K562 (cell line): ENCODE data around the gene UGT1A3. TPM values are rescaled to one million over a fixed set of nuclear protein-coding genes. Genes with fewer than 3 reads are reported as not detected.

ENCODE experiments used
- BACH1 ChIP-seq: fragments of 200-800 bp; sonication (Bioruptor generic); IDR thresholded peaks from 2 replicates; pipeline ENCODE4 v1.6.1; 2016; ENCODE audit warnings: missing genetic modification characterization, missing compliant biosample characterization
- CREB3L1 ChIP-seq: fragments of 450-650 bp; IDR thresholded peaks from 2 replicates; pipeline ENCODE4 v1.6.1; 2014; ENCODE audit warnings: low read depth, mild to moderate bottlenecking, moderate library complexity, borderline replicate concordance
- GABPA ChIP-seq: fragments of 200-800 bp; sonication (Bioruptor generic); conservative IDR thresholded peaks from 2 replicates; pipeline ENCODE4 v1.6.1; 2016; ENCODE audit warnings: low read depth, missing genetic modification characterization, missing compliant biosample characterization
- GATA2 ChIP-seq: sonication (generic); formaldehyde crosslinking; IDR thresholded peaks from 2 replicates; pipeline ENCODE4 v1.4.0; 2020; ENCODE audit warnings: mild to moderate bottlenecking, missing genetic modification reagents
- HDGF ChIP-seq: fragments of 450-650 bp; IDR thresholded peaks from 2 replicates; pipeline ENCODE4 v1.6.1; 2016
- HEY1 ChIP-seq: fragments of 250-450 bp; sonication (Bioruptor Pico); IDR thresholded peaks from 2 replicates; pipeline ENCODE4 v1.5.0; 2020; ENCODE audit warnings: mild to moderate bottlenecking, moderate library complexity, borderline replicate concordance
- KHSRP ChIP-seq: fragments of 450-650 bp; IDR thresholded peaks from 2 replicates; pipeline ENCODE4 v1.6.1; 2017
- NR1H2 ChIP-seq: sonication (generic); formaldehyde crosslinking; IDR thresholded peaks from 2 replicates; pipeline ENCODE4 v1.4.0; 2020; ENCODE audit warnings: mild to moderate bottlenecking, missing genetic modification reagents
- OTX1 ChIP-seq: fragments of 450-650 bp; formaldehyde crosslinking; IDR thresholded peaks from 2 replicates; pipeline ENCODE4 v1.4.0; 2022; ENCODE audit warnings: mild to moderate bottlenecking
- PCBP1 ChIP-seq: fragments of 200-400 bp; formaldehyde crosslinking; IDR thresholded peaks from 2 replicates; pipeline ENCODE4 v1.6.1; 2018; ENCODE audit warnings: mild to moderate bottlenecking, low read depth, low read length; ENCODE audit not compliant: poor library complexity, severe bottlenecking
- RBM22 ChIP-seq: fragments of 200-400 bp; formaldehyde crosslinking; IDR thresholded peaks from 2 replicates; pipeline ENCODE4 v1.6.1; 2018; ENCODE audit warnings: low read length, low read depth; ENCODE audit not compliant: poor library complexity, severe bottlenecking
- RFX5 ChIP-seq: IDR thresholded peaks from 2 replicates; pipeline ENCODE4 v1.6.1; 2011; ENCODE audit warnings: low read depth, mild to moderate bottlenecking, improper control_type of control experiment, low read length
- SRF ChIP-seq, 2 experiments: fragments of 250-450, 450-650 bp in 1 of 2; sonication (Bioruptor Pico) in 1 of 2; sonication (generic) in 1 of 2; formaldehyde crosslinking; IDR thresholded peaks; 2 replicates each; pipeline versions ENCODE4 v1.5.0 to v1.5.1; 2020 to 2022; ENCODE audit warnings: mild to moderate bottlenecking in 1 of 2, missing genetic modification reagents in 1 of 2
- ZNF324 ChIP-seq: fragments of 250-450 bp; sonication (Bioruptor Pico); IDR thresholded peaks from 2 replicates; pipeline ENCODE4 v1.4.0; 2020; ENCODE audit warnings: mild to moderate bottlenecking
- ZNF41 ChIP-seq: fragments of 250-450 bp; sonication (Bioruptor Pico); conservative IDR thresholded peaks from 2 replicates; pipeline ENCODE4 v1.4.0; 2020; ENCODE audit warnings: mild to moderate bottlenecking
- ZNF644 ChIP-seq: fragments of 200-800 bp; sonication (Bioruptor generic); IDR thresholded peaks from 2 replicates; pipeline ENCODE4 v1.6.1; 2016; ENCODE audit warnings: low read depth, missing genetic modification characterization, missing compliant biosample characterization
- polyA plus RNA-seq, 8 experiments: library from polyadenylated mRNA; depleted of rRNA in 4 of 8; stranded (reverse) in 5 of 8; unstranded in 3 of 8; fragments of >200 nt; fragmentation: Nextera tagmentation in 2 of 8; fragmentation: Illumina TruSeq in 1 of 8; extraction: Ambion mirVana in 2 of 8; extraction: Trizol in 1 of 8; gene quantifications; 2 replicates each; pipeline versions ENCODE4 v1.2.1 to v1.2.3, GENCODE V29; 2011 to 2014; ENCODE audit warnings: inconsistent platforms in 1 of 8, missing spikeins in 1 of 8
- total RNA-seq, 7 experiments: library from RNA; depleted of rRNA in 6 of 7; stranded (reverse); fragments of >200 nt in 6 of 7; fragmentation: Illumina TruSeq in 2 of 7; extraction: Trizol in 2 of 7; gene quantifications; 2 replicates each; pipeline versions ENCODE4 v1.2.1 to v1.2.3, GENCODE V29; 2011 to 2021; ENCODE audit warnings: low replicate concordance in 1 of 7
- TF ChIP-seq, protein P1 (sequence below): fragments of 250-450 bp; sonication (Bioruptor Pico); IDR thresholded peaks from 2 replicates; pipeline ENCODE4 v1.4.0; 2020; ENCODE audit warnings: mild to moderate bottlenecking, moderate library complexity, borderline replicate concordance
- TF ChIP-seq, protein P2 (sequence below), 2 experiments: fragments of 450-650 bp in 1 of 2; sonication (generic) in 1 of 2; formaldehyde crosslinking in 1 of 2; IDR thresholded peaks in 1 of 2; conservative IDR thresholded peaks in 1 of 2; 2 replicates each; pipeline versions ENCODE4 v1.6.1 to v1.8.1; 2016 to 2023; ENCODE audit warnings: mild to moderate bottlenecking in 2 of 2, moderate library complexity in 2 of 2, inconsistent platforms in 1 of 2, missing genetic modification reagents in 1 of 2
- TF ChIP-seq, protein P3 (sequence below): sonication (generic); formaldehyde crosslinking; IDR thresholded peaks from 2 replicates; pipeline ENCODE4 v1.8.0; 2022; ENCODE audit warnings: mild to moderate bottlenecking, missing genetic modification reagents
- TF ChIP-seq, protein P4 (sequence below): fragments of 450-650 bp; IDR thresholded peaks from 2 replicates; pipeline ENCODE4 v1.6.1; 2017; ENCODE audit warnings: antibody characterized with exemption

The UGT1A3 gene
- total and polyA plus RNA-seq, 9 of the 15 experiments (the other 6 are each of a cell fraction or from before 2014, with no cell fraction given): not detected

GRCh38 chr2:233700028-233700635 lies 28.7 kb upstream of the UGT1A3 start (continued):
- TF ChIP-seq ZNF644 (tag) (0 out of 2 replicates have a peak, but pooled peaks have one; percentile 33), HEY1 (CRISPR knock-in tag) (no peak), OTX1 (CRISPR knock-in tag) (no peak), GATA2 (CRISPR knock-in tag) (no peak), KHSRP (no peak), BACH1 (tag) (peak; percentile 96), HDGF (no peak), RFX5 (no peak), NR1H2 (CRISPR knock-in tag) (no peak), ZNF41 (CRISPR knock-in tag) (no peak), PCBP1 (no peak), SRF (CRISPR knock-in tag; IDR thresholded peaks at IDR 0.05) (no peak), GABPA (tag) (no peak), CREB3L1 (no peak), ZNF324 (CRISPR knock-in tag) (no peak), RBM22 (no peak)
- TF ChIP-seq, protein P1, sequence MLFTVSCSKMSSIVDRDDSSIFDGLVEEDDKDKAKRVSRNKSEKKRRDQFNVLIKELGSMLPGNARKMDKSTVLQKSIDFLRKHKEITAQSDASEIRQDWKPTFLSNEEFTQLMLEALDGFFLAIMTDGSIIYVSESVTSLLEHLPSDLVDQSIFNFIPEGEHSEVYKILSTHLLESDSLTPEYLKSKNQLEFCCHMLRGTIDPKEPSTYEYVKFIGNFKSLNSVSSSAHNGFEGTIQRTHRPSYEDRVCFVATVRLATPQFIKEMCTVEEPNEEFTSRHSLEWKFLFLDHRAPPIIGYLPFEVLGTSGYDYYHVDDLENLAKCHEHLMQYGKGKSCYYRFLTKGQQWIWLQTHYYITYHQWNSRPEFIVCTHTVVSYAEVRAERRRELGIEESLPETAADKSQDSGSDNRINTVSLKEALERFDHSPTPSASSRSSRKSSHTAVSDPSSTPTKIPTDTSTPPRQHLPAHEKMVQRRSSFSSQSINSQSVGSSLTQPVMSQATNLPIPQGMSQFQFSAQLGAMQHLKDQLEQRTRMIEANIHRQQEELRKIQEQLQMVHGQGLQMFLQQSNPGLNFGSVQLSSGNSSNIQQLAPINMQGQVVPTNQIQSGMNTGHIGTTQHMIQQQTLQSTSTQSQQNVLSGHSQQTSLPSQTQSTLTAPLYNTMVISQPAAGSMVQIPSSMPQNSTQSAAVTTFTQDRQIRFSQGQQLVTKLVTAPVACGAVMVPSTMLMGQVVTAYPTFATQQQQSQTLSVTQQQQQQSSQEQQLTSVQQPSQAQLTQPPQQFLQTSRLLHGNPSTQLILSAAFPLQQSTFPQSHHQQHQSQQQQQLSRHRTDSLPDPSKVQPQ: no peak
- TF ChIP-seq, protein P2, sequence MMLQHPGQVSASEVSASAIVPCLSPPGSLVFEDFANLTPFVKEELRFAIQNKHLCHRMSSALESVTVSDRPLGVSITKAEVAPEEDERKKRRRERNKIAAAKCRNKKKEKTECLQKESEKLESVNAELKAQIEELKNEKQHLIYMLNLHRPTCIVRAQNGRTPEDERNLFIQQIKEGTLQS (IDR thresholded peaks at IDR 0.05): peak; percentile 53
- TF ChIP-seq, protein P2 (CRISPR knock-in tag; conservative IDR thresholded peaks at IDR 0.05): no peak
- TF ChIP-seq, protein P3, sequence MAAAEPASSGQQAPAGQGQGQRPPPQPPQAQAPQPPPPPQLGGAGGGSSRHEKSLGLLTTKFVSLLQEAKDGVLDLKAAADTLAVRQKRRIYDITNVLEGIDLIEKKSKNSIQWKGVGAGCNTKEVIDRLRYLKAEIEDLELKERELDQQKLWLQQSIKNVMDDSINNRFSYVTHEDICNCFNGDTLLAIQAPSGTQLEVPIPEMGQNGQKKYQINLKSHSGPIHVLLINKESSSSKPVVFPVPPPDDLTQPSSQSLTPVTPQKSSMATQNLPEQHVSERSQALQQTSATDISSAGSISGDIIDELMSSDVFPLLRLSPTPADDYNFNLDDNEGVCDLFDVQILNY (CRISPR knock-in tag): no peak
- TF ChIP-seq, protein P4, sequence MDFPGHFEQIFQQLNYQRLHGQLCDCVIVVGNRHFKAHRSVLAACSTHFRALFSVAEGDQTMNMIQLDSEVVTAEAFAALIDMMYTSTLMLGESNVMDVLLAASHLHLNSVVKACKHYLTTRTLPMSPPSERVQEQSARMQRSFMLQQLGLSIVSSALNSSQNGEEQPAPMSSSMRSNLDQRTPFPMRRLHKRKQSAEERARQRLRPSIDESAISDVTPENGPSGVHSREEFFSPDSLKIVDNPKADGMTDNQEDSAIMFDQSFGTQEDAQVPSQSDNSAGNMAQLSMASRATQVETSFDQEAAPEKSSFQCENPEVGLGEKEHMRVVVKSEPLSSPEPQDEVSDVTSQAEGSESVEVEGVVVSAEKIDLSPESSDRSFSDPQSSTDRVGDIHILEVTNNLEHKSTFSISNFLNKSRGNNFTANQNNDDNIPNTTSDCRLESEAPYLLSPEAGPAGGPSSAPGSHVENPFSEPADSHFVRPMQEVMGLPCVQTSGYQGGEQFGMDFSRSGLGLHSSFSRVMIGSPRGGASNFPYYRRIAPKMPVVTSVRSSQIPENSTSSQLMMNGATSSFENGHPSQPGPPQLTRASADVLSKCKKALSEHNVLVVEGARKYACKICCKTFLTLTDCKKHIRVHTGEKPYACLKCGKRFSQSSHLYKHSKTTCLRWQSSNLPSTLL: no peak
